CD4-positive, alpha-beta T cell (primary cell): ENCODE results near the gene GFI1. TPM values are rescaled to one million over a fixed set of nuclear protein-coding genes. Genes with fewer than 3 reads are reported as not detected.
A peak's percentile ranks its signal among the peaks of the same experiment; 100 is the strongest.

Experiments
- ATAC-seq: fragments of 200-7000 bp; cut with Tn5 transposase; one replicate; pipeline ENCODE4 v1.10.0; 2022; ENCODE audit warnings: mild to moderate bottlenecking; ENCODE audit not compliant: poor library complexity
- CTCF ChIA-PET: fragments of 350-600 bp; sonication (Branson Sonifier 250); formaldehyde crosslinking; loops from one replicate; lab custom pipeline; 2021; ENCODE audit warnings: antibody characterized with exemption, inconsistent platforms; lab: Charles Lee
- POLR2A ChIA-PET: fragments of 350-600 bp; sonication (Branson Sonifier 250); formaldehyde crosslinking; loops from one replicate; lab custom pipeline; 2021; ENCODE audit warnings: antibody characterized with exemption, inconsistent platforms; lab: Charles Lee
- DNase-seq, 14 experiments: peaks; one replicate each; pipeline ENCODE4 v3.0.0-alpha.2; 2013 to 2020; ENCODE audit warnings: mixed read lengths in 2 of 14
- H3K27ac ChIP-seq, 2 donors: one replicate each; pipeline versions ENCODE4 v1.5.1 to v1.7.0; 2013; ENCODE audit warnings: low read length in 2 of 2, low read depth in 1 of 2, mild to moderate bottlenecking in 1 of 2
- H3K27me3 ChIP-seq, 2 experiments: 1 replicate in 1 of 2; 2 replicates in 1 of 2; pipeline versions ENCODE4 v1.6.1 to v1.7.0; 2013; ENCODE audit warnings: low read length in 2 of 2, control low read depth in 1 of 2, mild to moderate bottlenecking in 1 of 2, moderate library complexity in 1 of 2; ENCODE audit not compliant: insufficient read depth in 2 of 2, control insufficient read depth in 1 of 2
- H3K36me3 ChIP-seq: one replicate; pipeline ENCODE4 v1.6.1; 2013; ENCODE audit warnings: low read length, control low read depth; ENCODE audit not compliant: insufficient read depth
- H3K4me1 ChIP-seq: one replicate; pipeline ENCODE4 v1.6.1; 2013; ENCODE audit warnings: low read length, control low read depth; ENCODE audit not compliant: insufficient read depth
- H3K4me3 ChIP-seq: one replicate; pipeline ENCODE4 v1.5.1; 2013; ENCODE audit warnings: mild to moderate bottlenecking, low read length, moderate library complexity
- H3K9me3 ChIP-seq, 2 experiments: 1 replicate in 1 of 2; 2 replicates in 1 of 2; pipeline versions ENCODE4 v1.6.1 to v1.7.0; 2013; ENCODE audit warnings: low read length in 2 of 2, mild to moderate bottlenecking in 2 of 2, control low read depth in 1 of 2, moderate library complexity in 1 of 2; ENCODE audit not compliant: control insufficient read depth in 1 of 2, insufficient read depth in 1 of 2
- H3K27ac Mint-ChIP-seq: one replicate; pipeline ENCODE4 v1.8.0; 2020; ENCODE audit warnings: mixed read lengths
- H3K27me3 Mint-ChIP-seq: one replicate; pipeline ENCODE4 v1.8.0; 2021; ENCODE audit warnings: mixed read lengths
- H3K36me3 Mint-ChIP-seq: one replicate; pipeline ENCODE4 v1.8.0; 2021; ENCODE audit warnings: low read depth, mixed read lengths
- H3K4me1 Mint-ChIP-seq: one replicate; pipeline ENCODE4 v1.8.0; 2021; ENCODE audit warnings: low read depth, mixed read lengths
- H3K4me3 Mint-ChIP-seq: one replicate; pipeline ENCODE4 v1.8.0; 2020; ENCODE audit warnings: mild to moderate bottlenecking, mixed read lengths
- H3K9me3 Mint-ChIP-seq: one replicate; pipeline ENCODE4 v1.8.0; 2020; ENCODE audit warnings: mixed read lengths
- intact Hi-C, 2 experiments: fragments of 100-400 bp; cut with DNase I in 1 of 2; cut with micrococcal nuclease in 1 of 2; formaldehyde crosslinking; loops; one replicate each; pipeline versions ENCODE4 v1.15.1 to v1.9.0; 2023 to 2025; cut with DNase I, micrococcal nuclease
- total RNA-seq, 174 experiments: library from RNA in 2 of 174; stranded (reverse) in 2 of 174; gene quantifications; one replicate each; pipeline ENCODE4 v1.2.3 and lab custom pipeline; 2021 to 2026
- TF ChIP-seq, protein P1 (sequence below): fragments of 200-600 bp; IDR thresholded peaks from one replicate; pipeline ENCODE4 v1.8.0; 2022; ENCODE audit warnings: antibody characterized with exemption, mild to moderate bottlenecking

The GFI1 gene
- total RNA-seq, 2 experiments from 2014 or later = 13.0 to 15.3 TPM

DNA sequence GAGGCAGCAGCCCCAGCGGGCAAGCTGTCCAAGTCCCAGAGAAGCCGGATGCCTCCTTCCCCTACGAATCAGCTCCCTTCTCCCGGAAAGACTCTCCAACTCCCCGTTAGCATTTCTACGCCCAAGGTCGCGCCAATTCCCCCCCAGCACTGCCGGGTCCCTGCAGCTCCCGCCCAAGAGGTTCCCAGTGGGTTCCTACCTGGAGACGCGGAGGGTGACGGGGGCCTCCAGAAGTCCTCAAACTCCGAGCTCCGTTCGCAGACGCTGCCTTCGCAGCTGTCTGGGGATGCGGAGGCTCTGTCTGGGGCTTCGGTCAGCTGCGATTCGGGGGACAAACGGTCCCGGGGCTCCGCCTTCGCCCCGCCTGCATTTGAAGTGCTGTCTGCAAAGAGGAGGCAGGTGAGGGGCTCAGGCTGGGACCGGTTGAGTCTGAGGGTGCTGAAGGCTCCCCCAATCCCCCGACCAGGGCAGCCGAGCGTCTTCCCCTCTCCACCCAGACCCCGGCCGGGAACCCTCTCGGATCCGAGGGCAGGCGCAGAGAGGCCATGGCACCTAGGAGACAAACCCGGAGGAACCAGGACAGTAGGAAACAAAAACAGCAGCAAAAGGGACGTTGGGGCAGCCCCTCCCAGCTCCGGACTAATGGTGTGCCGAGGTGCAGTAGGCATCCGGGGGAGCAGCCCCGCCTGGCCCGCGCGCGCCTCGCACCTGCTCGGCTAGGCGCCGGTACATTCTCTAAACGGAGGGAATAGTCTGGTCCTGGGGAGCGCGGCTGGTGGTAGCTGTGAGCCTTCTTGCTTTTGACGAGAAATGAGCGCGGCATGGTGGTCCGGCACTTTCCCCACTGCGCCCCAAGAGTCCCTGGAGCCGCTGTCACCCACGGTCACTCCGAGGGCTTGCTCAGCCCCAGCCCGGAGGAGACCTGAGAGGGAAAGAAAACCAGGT is 3.8 kb downstream of the GFI1 start:
- Mint-ChIP-seq H3K9me3 (no peaks in the 10 kb centered on the region), H3K4me3 (peak overlapping the region; percentile 90), H3K27me3 (no peaks in the 10 kb centered on the region), H3K27ac (peak overlapping the region; percentile 85), H3K4me1 (peaks cover 53% of the 10 kb centered on the region), H3K36me3 (peaks cover 46% of the 10 kb centered on the region)
- peak in 11 of 14 experiments; percentile 32 to 65 (median 48) for DNase-seq
- Histone ChIP-seq H3K4me1 (peaks cover 71% of the 10 kb centered on the region), H3K36me3 (peaks cover 13% of the 10 kb centered on the region), H3K27ac (no peak overlapping the region), H3K4me3 (peak overlapping the region; percentile 89), H3K27me3 (no peaks in the 10 kb centered on the region), H3K9me3 (no peaks in the 10 kb centered on the region)
- ChIA-PET POLR2A (interaction anchor here (0.6 to 6.8 kb wide), 15 partner anchors 8 to 185 kb away, joined by 3 to 96 read pairs (median 4); no protein-coding TSS in a partner anchor), CTCF (interaction anchor here (0.9 to 6.0 kb wide), 4 partner anchors 8 to 175 kb away, joined by 3 to 50 read pairs (median 4); no protein-coding TSS in a partner anchor)
- intact Hi-C loops = no loop called here
- TF ChIP-seq, protein P1, sequence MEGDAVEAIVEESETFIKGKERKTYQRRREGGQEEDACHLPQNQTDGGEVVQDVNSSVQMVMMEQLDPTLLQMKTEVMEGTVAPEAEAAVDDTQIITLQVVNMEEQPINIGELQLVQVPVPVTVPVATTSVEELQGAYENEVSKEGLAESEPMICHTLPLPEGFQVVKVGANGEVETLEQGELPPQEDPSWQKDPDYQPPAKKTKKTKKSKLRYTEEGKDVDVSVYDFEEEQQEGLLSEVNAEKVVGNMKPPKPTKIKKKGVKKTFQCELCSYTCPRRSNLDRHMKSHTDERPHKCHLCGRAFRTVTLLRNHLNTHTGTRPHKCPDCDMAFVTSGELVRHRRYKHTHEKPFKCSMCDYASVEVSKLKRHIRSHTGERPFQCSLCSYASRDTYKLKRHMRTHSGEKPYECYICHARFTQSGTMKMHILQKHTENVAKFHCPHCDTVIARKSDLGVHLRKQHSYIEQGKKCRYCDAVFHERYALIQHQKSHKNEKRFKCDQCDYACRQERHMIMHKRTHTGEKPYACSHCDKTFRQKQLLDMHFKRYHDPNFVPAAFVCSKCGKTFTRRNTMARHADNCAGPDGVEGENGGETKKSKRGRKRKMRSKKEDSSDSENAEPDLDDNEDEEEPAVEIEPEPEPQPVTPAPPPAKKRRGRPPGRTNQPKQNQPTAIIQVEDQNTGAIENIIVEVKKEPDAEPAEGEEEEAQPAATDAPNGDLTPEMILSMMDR = no peak
- peak; percentile 33 for ATAC-seq

DNA sequence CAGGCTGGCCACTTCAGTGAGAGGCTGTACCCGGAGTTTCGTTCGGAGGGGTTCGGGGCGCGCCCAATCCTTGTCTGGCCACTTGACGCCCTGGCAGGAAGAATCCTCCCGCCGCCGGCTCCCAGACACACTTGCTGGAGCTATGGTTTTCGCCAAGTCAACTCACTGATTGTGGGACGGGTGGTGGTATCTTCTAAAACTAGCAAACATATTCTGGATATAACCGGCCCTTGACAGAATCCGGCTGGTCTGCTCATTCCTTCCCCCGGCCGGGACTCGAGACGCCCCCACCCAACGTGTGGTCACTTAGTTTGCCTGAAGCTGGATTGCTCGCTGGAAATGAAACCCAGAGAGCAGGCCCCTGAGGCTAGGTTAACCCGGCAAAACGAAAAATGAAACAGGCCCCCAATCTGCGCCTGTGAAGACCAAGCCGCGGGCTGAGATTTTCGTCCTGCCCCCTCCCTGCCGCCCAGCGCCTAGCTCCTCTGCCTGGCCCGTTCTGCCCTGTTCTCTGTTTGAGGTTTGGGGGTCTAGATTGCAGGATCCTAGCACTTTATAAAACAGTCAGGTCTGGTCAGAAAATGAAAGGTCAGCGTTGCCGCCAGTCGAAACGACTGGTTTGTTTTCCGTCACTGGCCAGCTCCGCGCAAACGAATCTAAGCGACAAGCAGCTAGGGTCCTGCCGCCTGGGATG is 4.6 kb downstream of the GFI1 start:
- Mint-ChIP-seq H3K4me3 (peak overlapping the region; percentile 90), H3K36me3 (peaks cover 47% of the 10 kb centered on the region), H3K27me3 (no peaks in the 10 kb centered on the region), H3K4me1 (peaks cover 52% of the 10 kb centered on the region), H3K9me3 (no peaks in the 10 kb centered on the region), H3K27ac (peak overlapping the region; percentile 85)
- intact Hi-C loops = no loop called here
- peak in 1 of 14 experiments; percentile 28 for DNase-seq
- Histone ChIP-seq H3K4me3 (peak overlapping the region; percentile 89), H3K9me3 (no peaks in the 10 kb centered on the region), H3K27me3 (no peaks in the 10 kb centered on the region), H3K27ac (no peak overlapping the region), H3K4me1 (peaks cover 74% of the 10 kb centered on the region), H3K36me3 (peaks cover 13% of the 10 kb centered on the region)
- ATAC-seq = no peak
- CTCF ChIA-PET = interaction anchor here (1.7 to 6.0 kb wide), 2 partner anchors 55 to 172 kb away, joined by 5 to 50 read pairs; no protein-coding TSS in a partner anchor
- POLR2A ChIA-PET = interaction anchor here (0.8 to 6.8 kb wide), 8 partner anchors 8 to 184 kb away, joined by 3 to 96 read pairs (median 8); no protein-coding TSS in a partner anchor
- TF ChIP-seq, protein P1 = no peak

DNA sequence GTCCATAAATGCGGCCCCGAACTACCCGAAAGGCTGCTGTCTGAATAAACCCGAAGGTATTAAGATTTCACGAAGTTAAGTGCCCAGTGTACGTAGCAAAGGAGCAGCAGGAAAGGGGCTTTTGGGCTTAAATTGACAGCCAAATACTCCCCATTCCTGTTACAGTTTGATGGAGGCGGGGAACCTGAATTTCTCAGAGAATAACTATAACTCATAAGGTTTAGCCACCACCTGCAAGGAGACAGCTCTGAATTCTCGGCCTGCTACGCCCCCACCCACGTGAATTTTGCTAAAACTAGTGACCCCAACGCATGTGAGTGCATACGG is 5.2 kb downstream of the GFI1 start:
- H3K4me3 Mint-ChIP-seq = peak overlapping the region; percentile 90
- H3K27ac Mint-ChIP-seq = no peak overlapping the region
- peaks cover 54% of the 10 kb centered on the region for H3K4me1 Mint-ChIP-seq
- peaks cover 13% of the 10 kb centered on the region for H3K36me3 ChIP-seq
- peaks cover 48% of the 10 kb centered on the region for H3K36me3 Mint-ChIP-seq
- no peaks in the 10 kb centered on the region for H3K9me3 Mint-ChIP-seq
- ChIA-PET CTCF (no interaction called here), POLR2A (interaction anchor here (1.4 to 6.8 kb wide), 3 partner anchors 14 to 166 kb away, joined by 4 to 96 read pairs (median 76); no protein-coding TSS in a partner anchor)
- no peak for DNase-seq
- intact Hi-C loops = no loop called here
- no peak for ATAC-seq
- no peaks in the 10 kb centered on the region for H3K27me3 Mint-ChIP-seq
- H3K27ac ChIP-seq = no peak overlapping the region
- TF ChIP-seq, protein P1 = no peak
- no peaks in the 10 kb centered on the region for H3K27me3 ChIP-seq
- peak overlapping the region; percentile 89 for H3K4me3 ChIP-seq
- H3K4me1 ChIP-seq = peaks cover 72% of the 10 kb centered on the region
- H3K9me3 ChIP-seq = no peaks in the 10 kb centered on the region
